ENCODE data around the gene FAM174C. TPM values are rescaled to one million over a fixed set of nuclear protein-coding genes. Genes with fewer than 3 reads are reported as not detected.

The FAM174C gene
- polyA plus RNA-seq (2013): 58.5 and 63.2 TPM in 2 replicates

GRCh38 chr19:1275260-1275975 is at the start of gene FAM174C:
Gene FAM174C, plus strand, starts transcription at chr19:1275530. Its CDS starts 20 bp downstream, at chr19:1275550.
- peak within 1 kb of the TSS; percentile 96 for H2BK120ac ChIP-seq (ENCODE audit: insufficient read depth, low read length, poor library complexity)
- peaks cover 12% of the 10 kb centered on the region for H3K79me2 ChIP-seq (ENCODE audit: control insufficient read depth, insufficient read depth, low read length, poor library complexity)
- H3K9me3 ChIP-seq (ENCODE audit: insufficient read depth, low read depth, low read length): no peaks in the 10 kb centered on the region
- peaks cover 52 to 53% of the 10 kb centered on the region in 2 experiments for H3K36me3 ChIP-seq (ENCODE audit: control insufficient read depth in 1 of 2, insufficient read depth in 2 of 2, low read length in 2 of 2)
- no peak within 1 kb of the TSS for H3K23ac ChIP-seq (ENCODE audit: low read length)
- H3K4ac ChIP-seq (ENCODE audit: low read depth, low read length): peak within 1 kb of the TSS; percentile 85
- peak; percentile 97 to 98 for DNase-seq
- H3K4me3 ChIP-seq (ENCODE audit: low read depth, low read length): peak within 1 kb of the TSS; percentile 96
- no CpG with 5 or more reads among the region's 98 CpGs for WGBS (ENCODE audit: extremely low coverage, insufficient coverage, insufficient read length)
- H3K4me1 ChIP-seq (ENCODE audit: control insufficient read depth in 1 of 2, insufficient read depth in 2 of 2, low read length in 2 of 2): peaks cover 17 to 22% of the 10 kb centered on the region in 2 experiments
- peak within 1 kb of the TSS; percentile 98 for H3K9ac ChIP-seq (ENCODE audit: low read length)
- peak within 1 kb of the TSS; percentile 94 for H4K12ac ChIP-seq (ENCODE audit: low read depth, low read length)
- H4K8ac ChIP-seq (ENCODE audit: low read depth, low read length): peak within 1 kb of the TSS; percentile 98
- peak within 1 kb of the TSS; percentile 97 for H3K18ac ChIP-seq (ENCODE audit: low read length)
- H3K27me3 ChIP-seq (ENCODE audit: insufficient read depth, low read length): no peaks in the 10 kb centered on the region
- peak within 1 kb of the TSS; percentile 94 for H2AFZ ChIP-seq (ENCODE audit: insufficient read depth, low read length, poor library complexity)
- H2BK12ac ChIP-seq (ENCODE audit: low read length): peak within 1 kb of the TSS; percentile 10
- peak within 1 kb of the TSS; percentile 100 for H3K27ac ChIP-seq (ENCODE audit: low read depth, low read length)
- H3K14ac ChIP-seq (ENCODE audit: low read length): peak within 1 kb of the TSS; percentile 99
- peak within 1 kb of the TSS; percentile 96 for H2BK5ac ChIP-seq (ENCODE audit: low read depth, low read length, poor library complexity)
- H4K91ac ChIP-seq (ENCODE audit: low read depth, low read length): peak within 1 kb of the TSS; percentile 99
- H2AK5ac ChIP-seq (ENCODE audit: low read length): peak within 1 kb of the TSS; percentile 96
- H3K79me1 ChIP-seq (ENCODE audit: low read length): peaks cover 12% of the 10 kb centered on the region
- H3K4me2 ChIP-seq (ENCODE audit: low read length): peak within 1 kb of the TSS; percentile 85

DNA sequence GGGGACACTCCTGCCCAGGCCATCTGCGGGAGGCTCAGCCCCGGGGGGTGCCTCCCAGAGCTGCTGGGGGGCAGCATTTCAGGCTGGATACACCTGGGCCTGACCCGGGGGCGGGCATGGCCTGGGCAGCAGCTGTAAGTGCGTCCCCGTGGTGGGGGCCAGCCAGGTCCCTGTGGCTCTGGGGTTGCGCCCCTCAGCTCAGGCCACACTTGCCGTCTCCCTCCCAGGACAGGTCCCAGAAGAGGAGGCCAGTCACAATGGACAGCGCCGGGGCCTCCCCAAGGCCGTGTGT is 49.2 kb upstream of the FAM174C start:
- H3K4ac ChIP-seq (ENCODE audit: low read depth, low read length): no peak overlapping the region
- peaks cover 58 to 71% of the 10 kb centered on the region in 2 experiments for H3K36me3 ChIP-seq (ENCODE audit: control insufficient read depth in 1 of 2, insufficient read depth in 2 of 2, low read length in 2 of 2)
- no peak overlapping the region for H2BK120ac ChIP-seq (ENCODE audit: insufficient read depth, low read length, poor library complexity)
- H3K23ac ChIP-seq (ENCODE audit: low read length): no peak overlapping the region
- no peaks in the 10 kb centered on the region for H3K4me1 ChIP-seq (ENCODE audit: control insufficient read depth in 1 of 2, insufficient read depth in 2 of 2, low read length in 2 of 2)
- no peaks in the 10 kb centered on the region for H3K9me3 ChIP-seq (ENCODE audit: insufficient read depth, low read depth, low read length)
- H2AFZ ChIP-seq (ENCODE audit: insufficient read depth, low read length, poor library complexity): no peak overlapping the region
- H3K4me3 ChIP-seq (ENCODE audit: low read depth, low read length): no peak overlapping the region
- no peaks in the 10 kb centered on the region for H3K79me1 ChIP-seq (ENCODE audit: low read length)
- no peak overlapping the region for H4K8ac ChIP-seq (ENCODE audit: low read depth, low read length)
- no peak for DNase-seq
- H3K27ac ChIP-seq (ENCODE audit: low read depth, low read length): no peak overlapping the region
- H3K18ac ChIP-seq (ENCODE audit: low read length): no peak overlapping the region
- H2AK5ac ChIP-seq (ENCODE audit: low read length): no peak overlapping the region
- H3K4me2 ChIP-seq (ENCODE audit: low read length): no peak overlapping the region
- no peak overlapping the region for H2BK5ac ChIP-seq (ENCODE audit: low read depth, low read length, poor library complexity)
- no peaks in the 10 kb centered on the region for H3K27me3 ChIP-seq (ENCODE audit: insufficient read depth, low read length)
- H3K9ac ChIP-seq (ENCODE audit: low read length): no peak overlapping the region
- WGBS (ENCODE audit: extremely low coverage, insufficient coverage, insufficient read length): no CpG with 5 or more reads among the region's 11 CpGs
- H4K12ac ChIP-seq (ENCODE audit: low read depth, low read length): no peak overlapping the region
- no peak overlapping the region for H2BK12ac ChIP-seq (ENCODE audit: low read length)
- H4K91ac ChIP-seq (ENCODE audit: low read depth, low read length): no peak overlapping the region
- H3K79me2 ChIP-seq (ENCODE audit: control insufficient read depth, insufficient read depth, low read length, poor library complexity): no peaks in the 10 kb centered on the region
- no peak overlapping the region for H3K14ac ChIP-seq (ENCODE audit: low read length)

GRCh38 chr19:1226522-1227303 is 48.6 kb upstream of the FAM174C start:
- Histone ChIP-seq H2BK120ac (ENCODE audit: insufficient read depth, low read length, poor library complexity) (no peak overlapping the region), H3K4ac (ENCODE audit: low read depth, low read length) (no peak overlapping the region), H4K91ac (ENCODE audit: low read depth, low read length) (no peak overlapping the region), H3K14ac (ENCODE audit: low read length) (no peak overlapping the region), H2BK5ac (ENCODE audit: low read depth, low read length, poor library complexity) (no peak overlapping the region), H3K4me2 (ENCODE audit: low read length) (no peak overlapping the region), H3K36me3 (ENCODE audit: control insufficient read depth in 1 of 2, insufficient read depth in 2 of 2, low read length in 2 of 2) (peaks cover 55 to 68% of the 10 kb centered on the region in 2 experiments), H3K4me1 (ENCODE audit: control insufficient read depth in 1 of 2, insufficient read depth in 2 of 2, low read length in 2 of 2) (peaks cover 2 to 3% of the 10 kb centered on the region in 2 experiments), H2BK12ac (ENCODE audit: low read length) (no peak overlapping the region), H3K9me3 (ENCODE audit: insufficient read depth, low read depth, low read length) (peaks cover 2% of the 10 kb centered on the region), H2AK5ac (ENCODE audit: low read length) (no peak overlapping the region), H2AFZ (ENCODE audit: insufficient read depth, low read length, poor library complexity) (no peak overlapping the region), H3K23ac (ENCODE audit: low read length) (no peak overlapping the region), H3K18ac (ENCODE audit: low read length) (no peak overlapping the region), H3K27me3 (ENCODE audit: insufficient read depth, low read length) (no peaks in the 10 kb centered on the region), H3K27ac (ENCODE audit: low read depth, low read length) (no peak overlapping the region), H4K8ac (ENCODE audit: low read depth, low read length) (no peak overlapping the region), H3K4me3 (ENCODE audit: low read depth, low read length) (no peak overlapping the region), H3K9ac (ENCODE audit: low read length) (no peak overlapping the region), H4K12ac (ENCODE audit: low read depth, low read length) (no peak overlapping the region), H3K79me1 (ENCODE audit: low read length) (no peaks in the 10 kb centered on the region), H3K79me2 (ENCODE audit: control insufficient read depth, insufficient read depth, low read length, poor library complexity) (no peaks in the 10 kb centered on the region)
- whole genome bisulfite sequencing (ENCODE audit: extremely low coverage, insufficient coverage, insufficient read length): no CpG with 5 or more reads among the region's 50 CpGs
- no peak for DNase-seq

GRCh38 chr19:1227304-1228054 is 47.9 kb upstream of the FAM174C start:
- H3K27ac ChIP-seq (ENCODE audit: low read depth, low read length): no peak overlapping the region
- DNase-seq: no peak
- no peak overlapping the region for H2AFZ ChIP-seq (ENCODE audit: insufficient read depth, low read length, poor library complexity)
- no peak overlapping the region for H4K12ac ChIP-seq (ENCODE audit: low read depth, low read length)
- H3K23ac ChIP-seq (ENCODE audit: low read length): no peak overlapping the region
- no peak overlapping the region for H4K91ac ChIP-seq (ENCODE audit: low read depth, low read length)
- peaks cover 2% of the 10 kb centered on the region for H3K9me3 ChIP-seq (ENCODE audit: insufficient read depth, low read depth, low read length)
- no peak overlapping the region for H2BK120ac ChIP-seq (ENCODE audit: insufficient read depth, low read length, poor library complexity)
- H2BK5ac ChIP-seq (ENCODE audit: low read depth, low read length, poor library complexity): no peak overlapping the region
- H2BK12ac ChIP-seq (ENCODE audit: low read length): no peak overlapping the region
- no peak overlapping the region for H3K4ac ChIP-seq (ENCODE audit: low read depth, low read length)
- no peak overlapping the region for H2AK5ac ChIP-seq (ENCODE audit: low read length)
- H3K4me2 ChIP-seq (ENCODE audit: low read length): no peak overlapping the region
- H3K79me1 ChIP-seq (ENCODE audit: low read length): no peaks in the 10 kb centered on the region
- peaks cover 48 to 61% of the 10 kb centered on the region in 2 experiments for H3K36me3 ChIP-seq (ENCODE audit: control insufficient read depth in 1 of 2, insufficient read depth in 2 of 2, low read length in 2 of 2)
- peaks cover 4 to 11% of the 10 kb centered on the region in 2 experiments for H3K4me1 ChIP-seq (ENCODE audit: control insufficient read depth in 1 of 2, insufficient read depth in 2 of 2, low read length in 2 of 2)
- no peak overlapping the region for H3K9ac ChIP-seq (ENCODE audit: low read length)
- no peak overlapping the region for H3K18ac ChIP-seq (ENCODE audit: low read length)
- no CpG with 5 or more reads among the region's 56 CpGs for WGBS (ENCODE audit: extremely low coverage, insufficient coverage, insufficient read length)
- H3K4me3 ChIP-seq (ENCODE audit: low read depth, low read length): no peak overlapping the region
- H3K79me2 ChIP-seq (ENCODE audit: control insufficient read depth, insufficient read depth, low read length, poor library complexity): no peaks in the 10 kb centered on the region
- H4K8ac ChIP-seq (ENCODE audit: low read depth, low read length): no peak overlapping the region
- no peaks in the 10 kb centered on the region for H3K27me3 ChIP-seq (ENCODE audit: insufficient read depth, low read length)
- no peak overlapping the region for H3K14ac ChIP-seq (ENCODE audit: low read length)

All from trophoblast cell (in vitro differentiated cells and primary cell).